ENCODE measurements around the gene LEUTX. TPM values are rescaled to one million over a fixed set of nuclear protein-coding genes. Genes with fewer than 3 reads are reported as not detected.

The LEUTX gene, protein sequence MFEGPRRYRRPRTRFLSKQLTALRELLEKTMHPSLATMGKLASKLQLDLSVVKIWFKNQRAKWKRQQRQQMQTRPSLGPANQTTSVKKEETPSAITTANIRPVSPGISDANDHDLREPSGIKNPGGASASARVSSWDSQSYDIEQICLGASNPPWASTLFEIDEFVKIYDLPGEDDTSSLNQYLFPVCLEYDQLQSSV
- not detected for polyA plus RNA-seq (ENCODE audit: low read depth in 6 of 6)

DNA sequence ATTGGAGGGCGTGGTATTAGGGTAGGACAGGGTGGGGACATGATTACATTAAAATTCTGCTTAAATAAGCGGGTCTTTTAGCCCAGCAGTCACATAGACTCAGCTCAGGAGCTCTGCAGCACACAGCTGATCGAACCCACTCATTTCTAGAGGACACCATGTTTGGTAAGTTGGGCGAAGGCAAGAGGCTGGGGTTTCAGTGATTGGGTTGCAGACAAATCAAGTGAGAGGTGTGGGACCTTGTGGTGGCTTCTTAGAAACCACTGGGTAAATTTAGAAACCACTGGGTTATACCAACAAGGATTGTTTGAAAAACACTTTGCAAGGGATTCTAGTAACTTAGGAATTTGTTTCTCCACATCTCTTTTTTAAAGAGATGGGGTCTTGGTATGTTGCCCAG lies at the start of gene LEUTX:
Gene LEUTX, plus strand, starts transcription at position 92 of the 400 bp plus-strand sequence. Its CDS starts 67 bp downstream, at position 159.
- peaks cover 32 to 68% (median 39%) of the 10 kb centered on the region in 3 donors for H3K27me3 Mint-ChIP-seq
- peaks cover 0 to 2% (median 0%) of the 10 kb centered on the region in 7 donors for H3K9me3 Mint-ChIP-seq
- ATAC-seq (ENCODE audit: low read depth in 2 of 2) (no peak), DNase-seq (no peak)
- no peaks in the 10 kb centered on the region for H3K36me3 Mint-ChIP-seq
- no peaks in the 10 kb centered on the region for H3K4me1 Mint-ChIP-seq
- H3K4me3 Mint-ChIP-seq, result peak within 1 kb of the TSS in 1 of 8 donors; percentile 13
- H3K27ac Mint-ChIP-seq, result no peak within 1 kb of the TSS

DNA sequence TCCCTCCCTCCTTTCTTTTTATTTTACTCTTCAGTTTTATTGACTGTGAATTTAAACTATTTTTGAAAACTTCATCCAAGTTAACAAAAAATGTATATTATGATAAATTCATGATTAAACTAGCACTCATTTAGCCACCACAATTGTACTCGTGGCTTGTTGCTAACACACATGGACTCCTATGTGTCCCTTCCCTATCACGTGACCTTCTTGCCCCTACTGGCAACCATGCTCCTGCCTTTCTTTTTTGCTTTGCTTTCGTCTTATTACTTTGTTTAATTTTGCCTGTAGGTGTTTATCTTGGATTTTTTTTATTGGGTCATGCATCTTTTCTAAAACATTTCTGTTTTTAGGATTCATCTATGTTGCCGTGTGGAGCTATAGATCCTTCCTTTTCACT lies 49.1 kb upstream of the LEUTX start:
- no peaks in the 10 kb centered on the region for H3K4me1 Mint-ChIP-seq
- DNase-seq (no peak), ATAC-seq (ENCODE audit: low read depth in 2 of 2) (no peak)
- peaks cover 0 to 4% (median 0%) of the 10 kb centered on the region in 7 donors for H3K9me3 Mint-ChIP-seq
- peaks cover 45% of the 10 kb centered on the region in 3 donors for H3K27me3 Mint-ChIP-seq
- no peaks in the 10 kb centered on the region for H3K36me3 Mint-ChIP-seq
- no peak overlapping the region for H3K4me3 Mint-ChIP-seq
- H3K27ac Mint-ChIP-seq, result no peak overlapping the region

DNA sequence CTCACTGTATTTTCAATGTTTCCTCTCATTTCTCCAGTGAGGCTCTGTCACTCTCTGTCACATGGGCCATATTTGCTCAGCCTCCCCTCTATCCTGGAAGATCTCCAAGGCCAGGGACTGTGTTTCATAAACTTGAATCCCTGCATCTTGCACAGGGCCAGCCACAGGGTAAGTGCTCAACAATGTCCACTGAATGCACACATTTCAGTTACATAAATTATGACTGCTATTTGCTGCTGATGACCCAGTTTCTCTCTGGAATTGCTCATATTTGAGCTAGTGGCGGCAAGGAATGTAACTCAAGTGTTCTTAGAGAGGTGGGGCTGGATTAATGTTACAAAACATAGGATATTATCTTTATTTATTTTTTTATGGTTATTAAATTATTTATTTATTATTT lies 47.0 kb upstream of the LEUTX start:
- DNase-seq, result no peak
- Mint-ChIP-seq H3K27me3 (peaks cover 35 to 50% (median 48%) of the 10 kb centered on the region in 3 donors), H3K27ac (no peak overlapping the region), H3K4me3 (no peak overlapping the region), H3K9me3 (peaks cover 0 to 4% (median 0%) of the 10 kb centered on the region in 7 donors), H3K36me3 (no peaks in the 10 kb centered on the region), H3K4me1 (no peaks in the 10 kb centered on the region)
- no peak for ATAC-seq (ENCODE audit: low read depth in 2 of 2)

DNA sequence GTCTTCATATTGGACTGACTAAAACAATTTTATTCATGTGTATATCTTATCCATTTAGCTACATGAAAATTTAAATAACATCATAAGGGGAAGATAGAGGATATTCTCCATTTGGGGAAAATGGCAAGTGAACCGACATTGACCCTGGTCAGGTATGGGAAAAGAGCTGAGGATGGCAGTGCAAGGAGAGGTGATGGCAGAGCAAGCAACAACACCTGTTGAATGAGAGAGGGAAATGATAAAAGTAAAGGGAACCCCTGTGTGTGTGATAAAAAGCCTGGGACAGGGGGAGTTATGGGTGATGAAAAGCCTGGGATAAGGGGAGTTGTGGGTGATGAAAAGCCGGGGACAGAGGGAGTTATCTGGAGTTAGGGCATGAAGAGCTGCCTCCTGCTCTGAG lies 44.8 kb upstream of the LEUTX start:
- ATAC-seq (ENCODE audit: low read depth in 2 of 2) (no peak), DNase-seq (no peak)
- Mint-ChIP-seq H3K4me3 (no peak overlapping the region), H3K9me3 (peaks cover 0 to 4% (median 0%) of the 10 kb centered on the region in 7 donors), H3K36me3 (no peaks in the 10 kb centered on the region), H3K27ac (peak overlapping the region in 1 of 6 donors; percentile 7), H3K27me3 (peaks cover 35 to 54% (median 53%) of the 10 kb centered on the region in 3 donors), H3K4me1 (no peaks in the 10 kb centered on the region)

DNA sequence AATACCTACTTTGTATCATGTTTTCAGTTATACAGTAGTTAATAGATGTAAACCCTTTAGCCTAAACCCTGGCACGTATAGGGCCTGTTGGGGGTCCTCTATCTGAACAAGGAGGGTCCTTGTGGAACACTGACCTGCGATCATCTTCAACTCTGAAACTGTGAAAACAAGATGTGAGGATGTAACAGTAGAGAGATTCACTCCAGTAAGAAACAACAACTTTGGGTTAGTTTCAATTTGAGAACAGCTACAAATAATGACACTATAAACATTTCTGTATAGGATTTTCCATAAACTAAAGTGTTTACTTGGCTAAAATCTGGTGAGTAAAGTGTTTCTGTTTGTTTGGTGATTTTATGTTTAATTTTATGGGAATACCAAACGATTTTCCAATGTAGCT lies 43.0 kb upstream of the LEUTX start:
- peaks cover 33 to 49% (median 44%) of the 10 kb centered on the region in 3 donors for H3K27me3 Mint-ChIP-seq

DNA sequence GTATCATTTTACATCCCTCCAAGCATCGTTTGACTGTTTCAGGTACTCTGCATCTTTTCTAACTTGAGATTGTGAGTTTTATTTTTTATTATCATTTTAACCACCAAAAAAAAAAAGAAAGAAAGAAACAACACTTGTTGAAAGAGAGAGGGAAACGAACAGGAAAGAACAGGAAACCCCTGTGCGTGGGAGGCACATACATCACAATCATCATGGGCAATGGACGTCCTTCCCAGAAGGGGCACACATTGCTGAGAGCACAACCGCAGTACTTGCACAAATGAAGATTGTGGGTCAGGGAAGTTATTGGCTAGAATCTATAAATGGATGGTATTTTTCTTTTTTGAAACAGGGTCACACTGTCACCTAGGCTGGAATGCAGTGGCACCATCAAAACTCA lies 42.6 kb upstream of the LEUTX start:
- Mint-ChIP-seq H3K27ac (no peak overlapping the region), H3K27me3 (peaks cover 33 to 50% (median 44%) of the 10 kb centered on the region in 3 donors), H3K9me3 (peaks cover 0 to 4% (median 0%) of the 10 kb centered on the region in 7 donors), H3K36me3 (no peaks in the 10 kb centered on the region), H3K4me1 (no peaks in the 10 kb centered on the region), H3K4me3 (no peak overlapping the region)
- ATAC-seq (ENCODE audit: low read depth in 2 of 2), result no peak
- DNase-seq, result no peak

More for the DNA sequence above, 43.0 kb upstream of the LEUTX start:
- Mint-ChIP-seq H3K4me1 (no peaks in the 10 kb centered on the region), H3K9me3 (peaks cover 0 to 4% (median 0%) of the 10 kb centered on the region in 7 donors), H3K27ac (no peak overlapping the region), H3K36me3 (no peaks in the 10 kb centered on the region), H3K4me3 (no peak overlapping the region)
- no peak for DNase-seq
- no peak for ATAC-seq (ENCODE audit: low read depth in 2 of 2)

DNA sequence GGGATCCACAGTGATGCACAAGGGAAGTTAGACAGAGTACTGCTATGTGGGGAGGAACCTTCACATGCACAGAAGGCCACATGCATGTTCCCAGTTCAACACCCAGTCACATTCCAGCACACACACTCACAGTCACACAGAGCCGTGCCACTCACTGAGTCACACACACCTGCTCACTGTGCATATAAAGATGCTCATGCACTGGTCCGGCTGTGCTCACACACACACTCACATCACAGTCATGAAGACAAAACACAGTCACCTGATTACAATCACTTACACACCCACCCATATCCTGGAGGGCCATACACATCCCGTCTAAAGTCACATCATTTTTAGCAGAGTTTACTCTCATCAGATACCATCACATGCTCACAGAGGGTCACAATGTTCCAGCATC lies 41.3 kb upstream of the LEUTX start:
- Mint-ChIP-seq H3K4me3 (peak overlapping the region in 1 of 8 donors; percentile 8), H3K9me3 (peaks cover 0 to 4% (median 0%) of the 10 kb centered on the region in 7 donors), H3K4me1 (no peaks in the 10 kb centered on the region), H3K27me3 (peaks cover 37 to 54% (median 44%) of the 10 kb centered on the region in 3 donors), H3K36me3 (no peaks in the 10 kb centered on the region), H3K27ac (no peak overlapping the region)
- DNase-seq, result no peak
- no peak for ATAC-seq (ENCODE audit: low read depth in 2 of 2)

DNA sequence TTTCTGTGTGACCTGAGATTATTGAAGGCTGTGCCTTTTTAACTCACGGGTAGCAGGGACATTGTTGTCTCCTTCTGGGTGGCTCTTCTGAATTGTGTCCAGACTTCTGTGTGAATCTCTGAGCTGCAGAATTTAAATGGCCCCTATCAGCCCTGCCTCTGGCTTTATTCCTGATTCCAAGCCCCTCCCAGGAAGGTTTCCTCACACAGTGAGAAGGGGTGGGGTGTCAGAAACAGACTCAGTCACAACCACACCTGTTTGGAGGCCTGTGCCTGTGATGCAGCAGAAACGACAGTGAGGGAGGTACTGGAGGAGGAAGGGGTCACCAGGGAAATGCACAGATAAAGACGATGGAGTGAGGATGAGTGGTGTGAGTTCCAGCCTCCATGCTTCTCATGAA lies 40.8 kb upstream of the LEUTX start, which contains the start of gene CLC:
Gene CLC, minus strand, starts transcription at position 139 of the 400 bp plus-strand sequence. Its CDS starts 77 bp downstream, at position 62.
- H3K27me3 Mint-ChIP-seq, result peaks cover 37 to 57% (median 48%) of the 10 kb centered on the region in 3 donors
- ATAC-seq (ENCODE audit: low read depth in 2 of 2) (no peak), DNase-seq (no peak)
- no peak within 1 kb of the TSS for H3K27ac Mint-ChIP-seq
- peak within 1 kb of the TSS in 1 of 8 donors; percentile 8 for H3K4me3 Mint-ChIP-seq
- H3K9me3 Mint-ChIP-seq, result peaks cover 0 to 4% (median 0%) of the 10 kb centered on the region in 7 donors
- H3K36me3 Mint-ChIP-seq, result no peaks in the 10 kb centered on the region
- H3K4me1 Mint-ChIP-seq, result no peaks in the 10 kb centered on the region

DNA sequence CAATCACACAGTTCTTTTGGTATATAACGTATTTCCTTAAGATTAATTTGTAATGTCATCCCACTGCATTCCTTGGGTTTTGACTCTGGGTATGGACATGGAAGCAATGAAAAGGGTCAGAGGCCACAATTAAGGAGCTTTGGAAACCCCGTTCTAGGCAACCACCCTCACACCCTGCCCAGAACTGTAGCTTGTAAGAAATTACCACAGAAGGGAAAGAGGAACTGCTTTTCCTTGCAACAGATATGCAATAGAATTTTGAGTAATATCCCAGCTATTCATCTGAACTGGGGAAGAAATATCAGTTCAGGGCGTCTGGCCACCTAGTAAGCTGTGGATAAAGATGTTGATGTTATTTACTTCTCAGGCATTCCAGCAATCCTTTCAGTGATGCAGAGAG lies 39.8 kb upstream of the LEUTX start:
- Mint-ChIP-seq H3K9me3 (peaks cover 0 to 2% (median 0%) of the 10 kb centered on the region in 7 donors), H3K27ac (no peak overlapping the region), H3K36me3 (no peaks in the 10 kb centered on the region), H3K27me3 (peaks cover 42 to 61% (median 53%) of the 10 kb centered on the region in 3 donors), H3K4me1 (no peaks in the 10 kb centered on the region), H3K4me3 (no peak overlapping the region)
- DNase-seq (no peak), ATAC-seq (ENCODE audit: low read depth in 2 of 2) (no peak)

DNA sequence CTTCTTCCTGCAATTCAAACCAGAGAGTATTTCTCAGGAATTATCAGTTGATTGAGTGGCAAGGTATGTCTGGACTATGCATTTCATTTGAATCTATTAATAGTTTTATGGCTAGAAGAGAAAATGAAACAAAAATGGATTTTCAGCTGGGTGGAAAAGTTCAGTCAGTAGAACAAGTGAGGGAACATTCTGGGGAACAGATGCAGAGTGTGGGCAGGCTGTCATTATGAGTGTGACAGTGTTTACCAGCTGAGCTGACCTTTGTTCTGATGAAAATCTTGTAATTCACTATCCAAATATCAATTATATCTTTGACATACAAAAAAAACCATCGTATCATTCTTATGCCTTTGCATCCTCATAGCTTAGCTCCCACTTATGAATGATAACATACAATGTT lies 38.3 kb upstream of the LEUTX start:
- Mint-ChIP-seq H3K9me3 (peaks cover 0 to 2% (median 0%) of the 10 kb centered on the region in 7 donors), H3K4me1 (no peaks in the 10 kb centered on the region), H3K36me3 (no peaks in the 10 kb centered on the region), H3K4me3 (no peak overlapping the region), H3K27ac (peak overlapping the region in 2 of 6 donors; percentile 25 to 73), H3K27me3 (peaks cover 50 to 52% (median 51%) of the 10 kb centered on the region in 3 donors)
- ATAC-seq (ENCODE audit: low read depth in 2 of 2) (no peak), DNase-seq (no peak)

DNA sequence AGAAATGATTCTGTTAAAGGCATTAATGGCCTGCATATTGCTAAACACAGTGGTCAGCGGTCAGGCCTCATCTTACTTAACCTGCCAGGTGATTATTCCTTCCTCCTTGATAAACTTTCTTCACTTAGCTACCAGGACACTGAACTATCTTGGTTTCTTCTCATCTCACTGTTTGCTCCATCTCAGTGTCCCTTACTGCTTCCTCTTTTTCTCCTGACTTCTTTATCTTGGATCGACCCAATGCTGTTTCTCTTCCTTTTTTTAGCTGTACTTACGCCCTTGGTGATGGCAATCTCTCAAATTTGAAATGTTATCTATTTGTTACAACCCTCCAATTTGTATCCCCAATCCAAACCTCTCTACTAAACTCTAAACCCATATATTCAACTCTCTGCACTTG lies 33.0 kb upstream of the LEUTX start:
- Mint-ChIP-seq H3K9me3 (peaks cover 0 to 2% (median 0%) of the 10 kb centered on the region in 7 donors), H3K4me1 (no peaks in the 10 kb centered on the region), H3K27ac (peak overlapping the region in 1 of 6 donors; percentile 11), H3K36me3 (no peaks in the 10 kb centered on the region), H3K4me3 (no peak overlapping the region), H3K27me3 (peaks cover 46 to 70% (median 61%) of the 10 kb centered on the region in 3 donors)
- ATAC-seq (ENCODE audit: low read depth in 2 of 2), result no peak
- DNase-seq, result no peak

DNA sequence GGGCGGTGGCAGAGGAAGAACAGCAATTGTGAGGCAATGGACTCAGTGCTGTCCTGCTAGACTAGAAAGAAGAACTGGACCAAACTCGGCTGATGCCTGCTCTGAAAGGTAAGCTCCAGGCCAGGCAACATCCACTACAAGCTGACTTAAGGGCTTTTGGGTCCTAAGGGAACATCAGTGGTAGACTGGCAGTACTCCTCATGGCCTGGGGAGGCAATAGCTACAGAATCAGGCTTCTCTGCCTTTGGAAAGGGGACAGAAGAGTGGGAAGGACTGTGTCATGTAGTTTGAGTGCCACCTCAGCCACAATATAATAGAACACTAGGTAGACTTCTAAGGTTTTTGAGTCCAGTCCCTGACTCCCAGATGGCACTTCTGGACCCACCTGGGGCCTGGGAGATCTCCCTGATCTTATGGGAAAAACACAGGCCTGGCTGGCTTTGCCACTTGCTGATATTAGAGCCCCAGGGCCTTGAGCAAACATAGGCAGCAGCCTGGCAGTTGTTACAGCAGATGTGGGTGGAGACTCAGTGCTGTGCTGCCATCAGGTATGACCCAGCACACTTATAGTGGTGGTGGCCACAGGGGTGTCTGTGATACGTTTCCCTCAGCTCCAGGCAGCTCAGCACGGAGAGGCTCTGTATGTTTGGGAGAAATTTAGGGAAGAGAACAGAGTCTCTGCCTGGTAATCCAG lies 31.7 kb upstream of the LEUTX start:
- Mint-ChIP-seq H3K27ac (no peak overlapping the region), H3K27me3 (peaks cover 51 to 64% (median 63%) of the 10 kb centered on the region in 3 donors), H3K36me3 (no peaks in the 10 kb centered on the region), H3K4me1 (no peaks in the 10 kb centered on the region), H3K9me3 (no peaks in the 10 kb centered on the region), H3K4me3 (no peak overlapping the region)
- no peak for ATAC-seq (ENCODE audit: low read depth in 2 of 2)
- no peak for DNase-seq

DNA sequence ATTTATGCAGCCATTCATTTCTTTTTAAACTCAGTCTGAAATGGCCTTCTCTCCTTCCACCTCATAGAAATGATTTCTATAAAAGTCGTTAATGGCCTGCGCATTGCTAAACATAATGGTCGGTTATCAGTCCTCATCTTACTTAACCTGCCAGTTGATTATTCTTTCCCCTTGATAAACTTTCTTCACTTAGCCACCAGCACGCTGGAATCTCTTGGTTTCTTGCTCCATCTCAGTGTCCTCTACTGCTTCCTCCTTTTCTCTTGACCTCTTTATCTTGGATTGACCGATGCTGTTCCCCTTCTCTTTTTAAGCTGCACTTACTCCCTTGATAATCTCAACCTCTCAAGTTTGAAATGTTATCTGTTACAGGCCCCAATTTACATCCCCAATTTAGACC lies 28.7 kb upstream of the LEUTX start:
- peaks cover 44 to 50% (median 44%) of the 10 kb centered on the region in 3 donors for H3K27me3 Mint-ChIP-seq
- H3K4me1 Mint-ChIP-seq, result no peaks in the 10 kb centered on the region
- H3K27ac Mint-ChIP-seq, result no peak overlapping the region
- H3K36me3 Mint-ChIP-seq, result no peaks in the 10 kb centered on the region
- DNase-seq (no peak), ATAC-seq (ENCODE audit: low read depth in 2 of 2) (no peak)
- H3K9me3 Mint-ChIP-seq, result no peaks in the 10 kb centered on the region
- H3K4me3 Mint-ChIP-seq, result no peak overlapping the region

DNA sequence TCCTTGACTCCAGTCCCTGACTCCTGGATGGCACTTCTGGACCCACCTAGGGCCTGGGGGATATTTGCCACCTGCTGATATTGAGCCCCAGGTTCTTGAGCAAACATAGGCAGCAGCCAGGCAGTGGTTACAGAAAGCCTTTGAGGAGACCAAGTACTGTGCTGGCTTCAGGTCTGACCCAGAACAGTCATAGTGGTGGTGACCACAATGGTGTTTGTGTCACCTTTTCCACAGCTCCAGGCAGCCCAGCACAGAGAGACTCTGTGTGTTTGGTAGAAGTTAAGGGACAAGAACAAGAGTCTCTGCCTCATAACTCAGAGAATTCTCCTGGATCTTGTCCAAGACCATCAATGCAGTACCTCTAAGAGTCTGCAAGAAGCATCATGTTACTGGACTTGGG lies 26.3 kb upstream of the LEUTX start:
- DNase-seq, result no peak
- Mint-ChIP-seq H3K27ac (no peak overlapping the region), H3K9me3 (no peaks in the 10 kb centered on the region), H3K4me1 (no peaks in the 10 kb centered on the region), H3K27me3 (peaks cover 19 to 37% (median 36%) of the 10 kb centered on the region in 3 donors), H3K36me3 (no peaks in the 10 kb centered on the region), H3K4me3 (no peak overlapping the region)
- ATAC-seq (ENCODE audit: low read depth in 2 of 2), result no peak

Data from naive B cell (primary cell).